Upper lobe of left lung (tissue), 6 donors: ENCODE data around the gene TREX2. TPM values are rescaled to one million over a fixed set of nuclear protein-coding genes. Genes with fewer than 3 reads are reported as not detected.

Experiments
- ATAC-seq, 2 donors: fragments of 200-7000 bp; cut with Tn5 transposase; one replicate each; pipeline ENCODE4 v1.9.1; 2022; ENCODE audit warnings: mild to moderate bottlenecking in 2 of 2, moderate library complexity in 2 of 2; ENCODE audit not compliant: low FRiP score in 2 of 2
- DNase-seq, 2 donors: peaks; one replicate each; pipeline ENCODE4 v3.0.0-alpha.2; 2019 to 2020
- H3K27ac ChIP-seq, 4 donors: fragments of 200-600 bp; sonication (generic); one replicate each; pipeline ENCODE4 v1.5.1; 2016 to 2019
- H3K27me3 ChIP-seq, 4 donors: fragments of 200-600 bp; sonication (generic); one replicate each; pipeline ENCODE4 v1.5.1; 2017 to 2019
- H3K36me3 ChIP-seq, 4 donors: fragments of 200-600 bp; sonication (generic); one replicate each; pipeline ENCODE4 v1.5.1; 2016 to 2019
- H3K4me1 ChIP-seq, 4 donors: fragments of 200-600 bp; sonication (generic); one replicate each; pipeline ENCODE4 v1.5.1; 2018 to 2019
- H3K4me3 ChIP-seq, 4 donors: fragments of 200-600 bp; sonication (generic); one replicate each; pipeline ENCODE4 v1.5.1; 2017 to 2019; ENCODE audit warnings: mild to moderate bottlenecking in 2 of 4, moderate library complexity in 1 of 4
- H3K9me3 ChIP-seq, 4 donors: fragments of 200-600 bp; sonication (generic); one replicate each; pipeline ENCODE4 v1.5.1; 2018 to 2019
- EP300 ChIP-seq, 4 donors: sonication (generic); formaldehyde crosslinking; IDR thresholded peaks; one replicate each; pipeline ENCODE4 v1.5.1; 2017; ENCODE audit warnings: antibody characterized with exemption in 4 of 4, control low read depth in 2 of 4
- POLR2A ChIP-seq, 4 donors: fragments of 450-650 bp; IDR thresholded peaks; one replicate each; pipeline ENCODE4 v1.5.1; 2016 to 2017; ENCODE audit warnings: antibody characterized with exemption in 4 of 4, mild to moderate bottlenecking in 2 of 4
- POLR2AphosphoS5 ChIP-seq, 2 donors: sonication (generic); formaldehyde crosslinking; IDR thresholded peaks; one replicate each; pipeline ENCODE4 v1.5.1; 2017; ENCODE audit warnings: antibody characterized with exemption in 2 of 2
- WGBS, 2 donors: methylation state at CpG; one replicate each; pipeline ENCODE4 v1.1.5; 2017 to 2018; 5-methylcytosine and 5-hydroxymethylcytosine counted together
- total RNA-seq, 6 donors: library from RNA; depleted of rRNA in 4 of 6; stranded (reverse); fragments of >200 nt in 4 of 6; gene quantifications; one replicate each; pipeline versions ENCODE4 v1.1.0 to v1.2.1, GENCODE V29; 2016 to 2021
- TF ChIP-seq, protein P1 (sequence below), 6 experiments: fragments of 450-650 bp in 4 of 6; fragments of 200-600 bp in 2 of 6; sonication (generic) in 2 of 6; IDR thresholded peaks; one replicate each; pipeline ENCODE4 v1.5.1; 2016 to 2019; ENCODE audit warnings: antibody characterized with exemption in 6 of 6
- donor health status: DM: no; HTN: no; CAD: no; lungs with moderate emphysema.
- donor health status: DM: no; HTN: yes; CAD: no; lungs with severe emphysema.

The TREX2 gene
- total RNA-seq, 6 donors from 2014 or later = 0.97 to 7.3 (median 2.8) TPM

DNA sequence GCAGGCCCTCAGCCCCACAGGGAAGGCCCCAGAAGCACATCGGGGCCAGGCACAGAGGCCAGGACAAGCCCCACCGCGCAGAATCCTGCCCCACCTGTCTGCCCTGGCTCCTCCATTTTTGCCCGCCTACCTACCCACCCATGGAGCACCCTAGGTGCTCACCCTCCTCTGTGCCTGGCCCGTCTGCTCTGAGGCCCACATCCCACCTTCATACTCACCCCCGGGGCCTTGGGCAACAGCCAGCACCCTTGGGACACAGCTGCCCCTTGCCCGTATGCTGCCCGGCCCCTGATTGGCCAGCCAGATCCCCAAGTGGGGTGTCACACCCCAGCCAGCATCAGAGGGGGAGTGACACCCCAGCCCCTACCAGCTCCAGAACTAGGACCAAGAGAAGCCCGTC is 10.8 kb upstream of the TREX2 start:
- Histone ChIP-seq H3K4me1 (no peaks in the 10 kb centered on the region), H3K27me3 (peaks cover 0 to 6% (median 0%) of the 10 kb centered on the region in 4 donors), H3K27ac (no peak overlapping the region), H3K4me3 (no peak overlapping the region), H3K9me3 (no peaks in the 10 kb centered on the region), H3K36me3 (peaks cover 0 to 31% (median 11%) of the 10 kb centered on the region in 4 donors)
- ATAC-seq = peak in 1 of 2 donors; percentile 32
- WGBS, 2 donors = 89% methylated on average over 9 of the region's 9 CpGs; no CpG with 5 or more reads in 1 of the 2 donors
- no peak for DNase-seq
- no peak for TF ChIP-seq POLR2AphosphoS5 (IDR thresholded peaks at IDR 0.05)
- no peak for TF ChIP-seq EP300 (IDR thresholded peaks at IDR 0.05)
- TF ChIP-seq POLR2A (IDR thresholded peaks at IDR 0.05) = no peak
- TF ChIP-seq, protein P1, sequence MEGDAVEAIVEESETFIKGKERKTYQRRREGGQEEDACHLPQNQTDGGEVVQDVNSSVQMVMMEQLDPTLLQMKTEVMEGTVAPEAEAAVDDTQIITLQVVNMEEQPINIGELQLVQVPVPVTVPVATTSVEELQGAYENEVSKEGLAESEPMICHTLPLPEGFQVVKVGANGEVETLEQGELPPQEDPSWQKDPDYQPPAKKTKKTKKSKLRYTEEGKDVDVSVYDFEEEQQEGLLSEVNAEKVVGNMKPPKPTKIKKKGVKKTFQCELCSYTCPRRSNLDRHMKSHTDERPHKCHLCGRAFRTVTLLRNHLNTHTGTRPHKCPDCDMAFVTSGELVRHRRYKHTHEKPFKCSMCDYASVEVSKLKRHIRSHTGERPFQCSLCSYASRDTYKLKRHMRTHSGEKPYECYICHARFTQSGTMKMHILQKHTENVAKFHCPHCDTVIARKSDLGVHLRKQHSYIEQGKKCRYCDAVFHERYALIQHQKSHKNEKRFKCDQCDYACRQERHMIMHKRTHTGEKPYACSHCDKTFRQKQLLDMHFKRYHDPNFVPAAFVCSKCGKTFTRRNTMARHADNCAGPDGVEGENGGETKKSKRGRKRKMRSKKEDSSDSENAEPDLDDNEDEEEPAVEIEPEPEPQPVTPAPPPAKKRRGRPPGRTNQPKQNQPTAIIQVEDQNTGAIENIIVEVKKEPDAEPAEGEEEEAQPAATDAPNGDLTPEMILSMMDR (IDR thresholded peaks at IDR 0.05) = no peak

DNA sequence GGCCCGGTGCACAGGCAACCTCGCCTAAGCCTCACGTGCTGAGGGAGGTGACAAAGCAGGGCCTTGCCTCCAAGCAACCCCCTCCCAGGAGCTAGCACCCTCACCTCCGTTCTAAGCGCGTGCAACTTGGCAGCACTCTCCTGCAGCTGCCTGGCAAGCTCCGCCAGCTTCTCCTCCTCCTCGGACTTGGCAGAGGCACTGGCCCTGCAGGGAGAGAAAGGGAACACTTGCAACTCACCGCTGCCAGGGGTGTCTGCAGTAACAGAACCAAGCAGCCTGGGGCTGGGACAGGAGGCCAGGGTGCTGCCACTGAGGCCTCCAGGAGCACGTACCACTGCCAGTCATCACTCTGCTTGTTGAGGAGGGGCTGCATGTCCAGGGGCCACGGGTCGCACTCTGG is 10.3 kb upstream of the TREX2 start:
- peaks cover 0 to 31% (median 13%) of the 10 kb centered on the region in 4 donors for H3K36me3 ChIP-seq
- no peak overlapping the region for H3K27ac ChIP-seq
- no peak overlapping the region for H3K4me3 ChIP-seq
- WGBS, 2 donors = 87% methylated on average over 12 of the region's 12 CpGs; no CpG with 5 or more reads in 1 of the 2 donors
- DNase-seq (no peak), ATAC-seq (no peak)
- TF ChIP-seq POLR2AphosphoS5 (IDR thresholded peaks at IDR 0.05) = no peak
- TF ChIP-seq EP300 (IDR thresholded peaks at IDR 0.05) = no peak
- no peak for TF ChIP-seq POLR2A (IDR thresholded peaks at IDR 0.05)
- TF ChIP-seq, protein P1 (IDR thresholded peaks at IDR 0.05) = no peak
- H3K27me3 ChIP-seq = peaks cover 0 to 6% (median 0%) of the 10 kb centered on the region in 4 donors
- H3K9me3 ChIP-seq = no peaks in the 10 kb centered on the region
- no peaks in the 10 kb centered on the region for H3K4me1 ChIP-seq

DNA sequence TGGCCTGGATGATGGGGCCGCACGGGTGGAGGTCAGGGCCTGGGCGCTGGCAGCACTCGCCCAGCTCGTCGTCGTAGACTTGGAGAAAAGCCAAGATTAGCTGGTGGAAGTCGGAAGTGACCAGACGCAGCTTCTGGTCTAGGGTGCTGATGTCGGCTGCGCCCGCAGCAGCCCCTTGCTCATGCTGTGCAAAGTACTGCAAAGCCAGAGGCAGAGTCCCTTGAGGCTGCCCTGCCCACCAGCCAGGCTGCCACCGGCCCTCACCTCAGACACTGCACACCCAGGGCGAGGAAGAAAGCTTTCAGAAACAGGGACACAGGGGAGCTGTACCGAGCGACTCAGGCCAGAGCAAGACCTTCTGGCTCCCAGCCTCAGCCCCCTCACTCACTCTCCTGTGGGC is 9.7 kb upstream of the TREX2 start:
- TF ChIP-seq POLR2A (IDR thresholded peaks at IDR 0.05) (no peak), POLR2AphosphoS5 (IDR thresholded peaks at IDR 0.05) (no peak), EP300 (IDR thresholded peaks at IDR 0.05) (no peak)
- TF ChIP-seq, protein P1 (IDR thresholded peaks at IDR 0.05) = no peak
- 86% methylated on average over 16 of the region's 16 CpGs; no CpG with 5 or more reads in 1 of the 2 donors for WGBS, 2 donors
- ATAC-seq (no peak), DNase-seq (no peak)
- peaks cover 0 to 37% (median 15%) of the 10 kb centered on the region in 4 donors for H3K36me3 ChIP-seq
- H3K9me3 ChIP-seq = no peaks in the 10 kb centered on the region
- no peaks in the 10 kb centered on the region for H3K4me1 ChIP-seq
- H3K27me3 ChIP-seq = peaks cover 0 to 6% (median 0%) of the 10 kb centered on the region in 4 donors
- no peak overlapping the region for H3K4me3 ChIP-seq
- no peak overlapping the region for H3K27ac ChIP-seq

DNA sequence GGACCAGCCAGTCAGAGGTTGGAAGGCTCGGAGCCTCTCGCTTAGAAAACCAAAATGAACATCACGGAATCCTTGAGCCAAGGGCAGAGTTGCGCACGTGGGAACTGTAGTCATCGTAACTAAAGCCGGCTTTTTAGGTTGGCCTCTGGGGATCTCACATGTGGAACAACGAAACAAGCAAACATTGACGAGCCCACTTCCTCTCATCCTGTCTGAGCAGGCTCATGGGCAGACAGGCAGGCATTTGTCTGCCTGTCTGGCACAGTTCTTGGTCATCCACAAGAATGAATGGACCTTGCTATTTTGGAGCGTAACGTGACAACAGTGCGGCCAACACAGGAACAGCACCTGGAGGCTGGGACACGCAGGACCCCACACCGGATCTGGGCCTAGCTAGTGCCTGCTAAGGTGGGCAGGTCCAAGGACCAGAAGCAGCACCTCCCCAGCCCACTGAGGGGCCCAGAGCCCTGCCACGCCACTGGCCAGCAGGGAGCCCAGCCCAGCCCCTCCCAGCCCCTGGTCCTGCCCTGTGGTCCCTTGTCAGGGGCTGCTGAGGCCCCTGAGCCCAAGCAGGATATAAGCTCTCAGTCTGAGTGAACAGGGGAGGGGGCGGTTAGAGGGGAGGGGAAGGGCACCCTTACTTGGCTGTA is 9.2 kb upstream of the TREX2 start:
- H3K4me3 ChIP-seq = no peak overlapping the region
- ATAC-seq (no peak), DNase-seq (no peak)
- H3K27me3 ChIP-seq = peaks cover 0 to 6% (median 0%) of the 10 kb centered on the region in 4 donors
- WGBS, 2 donors = 91 to 93% methylated on average over 10 to 15 of the region's 16 CpGs
- peaks cover 0 to 37% (median 15%) of the 10 kb centered on the region in 4 donors for H3K36me3 ChIP-seq
- H3K27ac ChIP-seq = no peak overlapping the region
- H3K9me3 ChIP-seq = no peaks in the 10 kb centered on the region
- no peaks in the 10 kb centered on the region for H3K4me1 ChIP-seq
- TF ChIP-seq POLR2A (IDR thresholded peaks at IDR 0.05) (no peak), POLR2AphosphoS5 (IDR thresholded peaks at IDR 0.05) (no peak), EP300 (IDR thresholded peaks at IDR 0.05) (no peak)
- TF ChIP-seq, protein P1 (IDR thresholded peaks at IDR 0.05) = no peak

DNA sequence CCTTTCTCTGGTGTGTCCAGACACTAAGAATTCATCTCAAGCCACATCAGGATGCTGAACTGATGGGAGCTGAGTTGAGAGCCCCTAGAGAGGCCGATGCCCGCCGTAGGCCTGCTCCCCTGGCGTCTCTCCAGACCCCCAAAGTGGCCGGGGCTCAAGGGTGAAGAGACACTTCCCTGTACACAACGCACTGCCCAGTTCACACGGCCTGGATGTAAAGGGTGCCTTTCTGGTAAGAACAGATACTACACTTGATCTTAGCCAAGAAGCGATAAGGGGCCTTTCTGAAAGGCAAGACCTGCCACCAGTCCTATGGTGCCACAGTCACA is 5.1 kb upstream of the TREX2 start:
- no peak for TF ChIP-seq POLR2A (IDR thresholded peaks at IDR 0.05)
- TF ChIP-seq POLR2AphosphoS5 (IDR thresholded peaks at IDR 0.05) = no peak
- TF ChIP-seq EP300 (IDR thresholded peaks at IDR 0.05) = no peak
- TF ChIP-seq, protein P1 (IDR thresholded peaks at IDR 0.05) = no peak
- no peak for ATAC-seq
- Histone ChIP-seq H3K9me3 (no peaks in the 10 kb centered on the region), H3K4me1 (no peaks in the 10 kb centered on the region), H3K27me3 (no peaks in the 10 kb centered on the region), H3K36me3 (peaks cover 0 to 30% (median 12%) of the 10 kb centered on the region in 4 donors), H3K4me3 (no peak overlapping the region), H3K27ac (no peak overlapping the region)
- WGBS, 2 donors = 90 to 98% methylated on average over 7 to 8 of the region's 8 CpGs
- no peak for DNase-seq
